ENCODE measurements around the gene RGS3.

GRCh38 chr9:113535756-113536155 is 72.2 kb downstream of the RGS3 start:
- TF ChIP-seq ZNF280B (CRISPR knock-in tag; IDR thresholded peaks at IDR 0.05; ENCODE audit: borderline replicate concordance), result no peak
- no peak for TF ChIP-seq CTCF (CRISPR knock-in tag; IDR thresholded peaks at IDR 0.05)
- TF ChIP-seq MTF1 (CRISPR knock-in tag; IDR thresholded peaks at IDR 0.05), result no peak
- TF ChIP-seq ZNF121 (CRISPR knock-in tag; IDR thresholded peaks at IDR 0.05), result no peak
- TF ChIP-seq CEBPB (IDR thresholded peaks at IDR 0.05; ENCODE audit: borderline replicate concordance, low read depth, low read length), result no peak
- no peak for TF ChIP-seq SOX6 (IDR thresholded peaks at IDR 0.05)
- TF ChIP-seq SOX6 (CRISPR knock-in tag; IDR thresholded peaks at IDR 0.05), result no peak
- TF ChIP-seq ATF3 (CRISPR knock-in tag; IDR thresholded peaks at IDR 0.05), result no peak
- TF ChIP-seq MAX (IDR thresholded peaks at IDR 0.05), result no peak
- no peak for TF ChIP-seq ATM (IDR thresholded peaks at IDR 0.05; ENCODE audit: borderline replicate concordance)
- no peak for TF ChIP-seq REXO4 (CRISPR knock-in tag; IDR thresholded peaks at IDR 0.05; ENCODE audit: borderline replicate concordance)
- no peak for TF ChIP-seq AHDC1 (CRISPR knock-in tag; IDR thresholded peaks at IDR 0.05; ENCODE audit: borderline replicate concordance)
- TF ChIP-seq ATRX (CRISPR knock-in tag; IDR thresholded peaks at IDR 0.05; ENCODE audit: borderline replicate concordance), result no peak
